Neural cell (in vitro differentiated cells): ENCODE results near the gene COL23A1. TPM values are rescaled to one million over a fixed set of nuclear protein-coding genes. Genes with fewer than 3 reads are reported as not detected.

ENCODE experiments used
- H2AFZ ChIP-seq: fragments of 200-600, 300-800 bp; sonication (generic), shearing (Covaris generic); 2 replicates; pipeline ENCODE4 v1.6.0; 2014; ENCODE audit warnings: low read depth, mild to moderate bottlenecking, antibody characterized with exemption, low read length, moderate library complexity
- H3F3A ChIP-seq: fragments of 200-600 bp; shearing (Covaris generic); 2 replicates; pipeline ENCODE4 v1.6.1; 2016; ENCODE audit warnings: mild to moderate bottlenecking, moderate library complexity, mixed read lengths, antibody characterized with exemption, low read length; ENCODE audit not compliant: insufficient read depth, poor library complexity, severe bottlenecking
- H3K27ac ChIP-seq: fragments of 200-600, 300-800 bp; sonication (generic), shearing (Covaris generic); 2 replicates; pipeline ENCODE4 v1.5.1; 2014; ENCODE audit warnings: mild to moderate bottlenecking, low read length, moderate library complexity
- H3K27me3 ChIP-seq: fragments of 300-800, 200-600 bp; sonication (generic), shearing (Covaris generic); 2 replicates; pipeline ENCODE4 v1.6.0; 2014; ENCODE audit warnings: mild to moderate bottlenecking, low read depth, low read length, moderate library complexity; ENCODE audit not compliant: insufficient read depth
- H3K36me3 ChIP-seq: fragments of 300-800, 200-600 bp; sonication (generic), shearing (Covaris generic); 2 replicates; pipeline ENCODE4 v1.5.1; 2014; ENCODE audit warnings: mild to moderate bottlenecking, antibody characterized with exemption, low read length, moderate library complexity; ENCODE audit not compliant: insufficient read depth
- H3K4me2 ChIP-seq: fragments of 300-800, 200-600 bp; sonication (generic), shearing (Covaris generic); 2 replicates; pipeline ENCODE4 v1.6.0; 2014; ENCODE audit warnings: mild to moderate bottlenecking, low read length
- H3K4me3 ChIP-seq: fragments of 300-800, 200-600 bp; sonication (generic), shearing (Covaris generic); 2 replicates; pipeline ENCODE4 v1.5.1; 2014; ENCODE audit warnings: mild to moderate bottlenecking, low read length, moderate library complexity
- H3K79me2 ChIP-seq: fragments of 200-600 bp; shearing (Covaris generic); replicated peaks from 2 replicates; pipeline ENCODE4 v1.6.0; 2014; ENCODE audit warnings: mild to moderate bottlenecking, low read length, moderate library complexity; ENCODE audit not compliant: insufficient read depth
- H3K9ac ChIP-seq: fragments of 300-800, 200-600 bp; sonication (generic), shearing (Covaris generic); 2 replicates; pipeline ENCODE4 v1.6.1; 2016; ENCODE audit warnings: mild to moderate bottlenecking, low read length, mixed read lengths
- H3K9me2 ChIP-seq: fragments of 200-600 bp; shearing (Covaris generic); 2 replicates; pipeline ENCODE4 v1.6.1; 2016; ENCODE audit warnings: mild to moderate bottlenecking, low read length, mixed read lengths; ENCODE audit not compliant: insufficient read depth
- H3K9me3 ChIP-seq: fragments of 200-600, 300-800 bp; sonication (generic), shearing (Covaris generic); 2 replicates; pipeline ENCODE4 v1.6.1; 2016; ENCODE audit warnings: mild to moderate bottlenecking, mixed run types, low read length, moderate library complexity, mixed read lengths
- H4K20me1 ChIP-seq: fragments of 200-600 bp; shearing (Covaris generic); 2 replicates; pipeline ENCODE4 v1.6.1; 2016; ENCODE audit warnings: mild to moderate bottlenecking, mixed run types; ENCODE audit not compliant: insufficient read depth
- CTCF ChIP-seq: fragments of 450-650 bp; IDR thresholded peaks from 2 replicates; pipeline ENCODE4 v1.5.1; 2014; ENCODE audit warnings: antibody characterized with exemption, mild to moderate bottlenecking, moderate library complexity; ENCODE audit not compliant: poor library complexity, severe bottlenecking
- EP300 ChIP-seq: fragments of 450-650 bp; conservative IDR thresholded peaks from 2 replicates; pipeline ENCODE4 v1.6.1; 2014; ENCODE audit warnings: antibody characterized with exemption, mild to moderate bottlenecking, moderate library complexity; ENCODE audit not compliant: poor library complexity, severe bottlenecking
- EZH2 ChIP-seq: fragments of 200-600, 300-800 bp; shearing (Covaris generic), sonication (generic); IDR thresholded peaks from 2 replicates; pipeline ENCODE4 v1.6.1; 2014; ENCODE audit warnings: antibody characterized with exemption, low read length, borderline replicate concordance, mild to moderate bottlenecking; ENCODE audit not compliant: insufficient read depth, poor library complexity, severe bottlenecking
- MXI1 ChIP-seq: fragments of 450-650 bp; conservative IDR thresholded peaks from 2 replicates; pipeline ENCODE4 v1.6.1; 2014; ENCODE audit warnings: antibody characterized with exemption, mild to moderate bottlenecking; ENCODE audit not compliant: poor library complexity, severe bottlenecking
- POLR2AphosphoS5 ChIP-seq: IDR thresholded peaks from 2 replicates; pipeline ENCODE4 v1.6.1; 2012
- RAD21 ChIP-seq: fragments of 450-650 bp; conservative IDR thresholded peaks from 2 replicates; pipeline ENCODE4 v1.6.1; 2014; ENCODE audit warnings: antibody characterized with exemption, mild to moderate bottlenecking, moderate library complexity
- REST ChIP-seq: IDR thresholded peaks from 2 replicates; pipeline ENCODE4 v1.6.1; 2012; ENCODE audit warnings: borderline replicate concordance
- SMC3 ChIP-seq: fragments of 450-650 bp; conservative IDR thresholded peaks from 2 replicates; pipeline ENCODE4 v1.6.1; 2014; ENCODE audit warnings: antibody characterized with exemption, mild to moderate bottlenecking, moderate library complexity; ENCODE audit not compliant: poor library complexity
- TAF1 ChIP-seq: IDR thresholded peaks from 2 replicates; pipeline ENCODE4 v1.6.1; 2012; ENCODE audit warnings: low read depth
- polyA plus RNA-seq: library from polyadenylated mRNA; depleted of rRNA; stranded (reverse); fragments of >200 nt; gene quantifications from 2 replicates; pipeline ENCODE4 v1.2.3, GENCODE V29; 2014

Gene COL23A1
- polyA plus RNA-seq, 1 donor from 2014 or later, result not detected

- no peak for TF ChIP-seq POLR2AphosphoS5
- no peak for TF ChIP-seq SMC3
- no peak for TF ChIP-seq EZH2
- no peak for TF ChIP-seq RAD21
These were observed 202.9 kb downstream of the COL23A1 start (continued) for GRCh38 chr5:178387061-178387855.

GRCh38 chr5:178386336-178386931 is 203.8 kb downstream of the COL23A1 start:
- H3K36me3 ChIP-seq, result no peaks in the 10 kb centered on the region
- TF ChIP-seq MXI1 (no peak), REST (no peak), POLR2AphosphoS5 (no peak), EZH2 (no peak), SMC3 (no peak), TAF1 (no peak), CTCF (no peak), RAD21 (no peak), EP300 (no peak)
- H4K20me1 ChIP-seq, result no peaks in the 10 kb centered on the region
- H3K9me3 ChIP-seq, result no peaks in the 10 kb centered on the region
- H3K4me3 ChIP-seq, result no peak overlapping the region
- H3K9me2 ChIP-seq, result no peaks in the 10 kb centered on the region
- H3K27ac ChIP-seq, result no peak overlapping the region
- H3K4me2 ChIP-seq, result no peak overlapping the region
- H3K9ac ChIP-seq, result no peak overlapping the region
- no peaks in the 10 kb centered on the region for H3F3A ChIP-seq
- no peaks in the 10 kb centered on the region for H3K79me2 ChIP-seq
- no peak overlapping the region for H2AFZ ChIP-seq
- H3K27me3 ChIP-seq, result no peaks in the 10 kb centered on the region

GRCh38 chr5:178385496-178385890 is 204.7 kb downstream of the COL23A1 start:
- no peaks in the 10 kb centered on the region for H3K27me3 ChIP-seq
- no peak overlapping the region for H3K9ac ChIP-seq
- H3F3A ChIP-seq, result no peaks in the 10 kb centered on the region
- H3K4me2 ChIP-seq, result no peak overlapping the region
- H3K36me3 ChIP-seq, result no peaks in the 10 kb centered on the region
- TF ChIP-seq EP300 (no peak), SMC3 (no peak), POLR2AphosphoS5 (no peak), EZH2 (no peak), TAF1 (no peak), REST (no peak), MXI1 (no peak), CTCF (no peak), RAD21 (no peak)
- no peak overlapping the region for H3K27ac ChIP-seq
- H3K79me2 ChIP-seq, result no peaks in the 10 kb centered on the region
- no peak overlapping the region for H2AFZ ChIP-seq
- no peaks in the 10 kb centered on the region for H4K20me1 ChIP-seq
- H3K4me3 ChIP-seq, result no peak overlapping the region
- no peaks in the 10 kb centered on the region for H3K9me3 ChIP-seq
- no peaks in the 10 kb centered on the region for H3K9me2 ChIP-seq
